ENCODE measurements around the gene TBPL2. TPM values are rescaled to one million over a fixed set of nuclear protein-coding genes. Genes with fewer than 3 reads are reported as not detected.

The TBPL2 gene
- total RNA-seq, 2 donors from 2014 or later, result not detected

DNA sequence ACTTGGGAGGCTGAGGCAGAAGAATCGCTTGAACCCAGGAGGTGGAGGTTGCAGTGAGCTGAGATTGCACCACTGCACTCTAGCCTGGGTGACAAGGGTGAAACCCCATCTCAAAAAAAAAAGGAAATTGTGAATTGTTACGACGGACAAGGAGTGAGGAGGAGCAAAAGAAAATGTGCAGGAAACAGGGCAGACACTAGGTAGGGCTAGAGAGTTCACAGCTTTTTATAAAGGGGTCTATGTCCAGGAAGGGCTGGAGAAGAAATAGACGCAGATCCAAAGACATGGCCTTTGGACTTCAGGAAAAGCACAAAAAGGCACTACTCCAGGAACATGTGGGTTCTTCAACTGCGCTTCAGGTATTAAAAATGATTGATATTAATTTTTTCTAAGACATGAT, 63.2 kb downstream of the TBPL2 start:
- 94% methylated on average over 5 of the region's 5 CpGs for WGBS
- H3K4me1 ChIP-seq (replicated peaks), result no peaks in the 10 kb centered on the region
- intact Hi-C loops (cut with DNase I), result no loop called here

DNA sequence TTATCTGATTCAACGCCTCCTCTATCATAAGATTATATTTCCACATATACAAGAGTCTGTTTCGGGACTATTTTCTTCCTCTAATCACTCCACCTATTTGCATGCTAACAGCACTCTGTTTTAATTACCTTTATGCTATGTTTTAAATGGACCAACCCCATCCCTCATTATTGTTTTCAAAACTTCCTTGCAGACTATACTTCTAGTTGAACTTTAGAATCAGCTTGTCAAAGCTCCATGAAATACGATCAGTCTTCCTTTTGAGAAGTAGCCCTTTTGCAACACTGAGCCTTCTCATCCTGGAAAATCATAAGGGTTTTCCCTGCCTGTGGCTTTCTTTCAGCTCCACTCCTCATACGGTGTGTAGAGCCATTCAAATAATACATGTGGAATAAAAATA, 65.6 kb downstream of the TBPL2 start:
- Histone ChIP-seq H3K4me3 (no peak overlapping the region), H3K36me3 (no peaks in the 10 kb centered on the region), H3K4me1 (replicated peaks) (no peaks in the 10 kb centered on the region), H3K27me3 (replicated peaks; ENCODE audit: insufficient read depth) (no peaks in the 10 kb centered on the region), H3K9me3 (no peaks in the 10 kb centered on the region), H3K27ac (no peak overlapping the region)
- no peak for DNase-seq (ENCODE audit: low spot score)
- TF ChIP-seq, protein P1, sequence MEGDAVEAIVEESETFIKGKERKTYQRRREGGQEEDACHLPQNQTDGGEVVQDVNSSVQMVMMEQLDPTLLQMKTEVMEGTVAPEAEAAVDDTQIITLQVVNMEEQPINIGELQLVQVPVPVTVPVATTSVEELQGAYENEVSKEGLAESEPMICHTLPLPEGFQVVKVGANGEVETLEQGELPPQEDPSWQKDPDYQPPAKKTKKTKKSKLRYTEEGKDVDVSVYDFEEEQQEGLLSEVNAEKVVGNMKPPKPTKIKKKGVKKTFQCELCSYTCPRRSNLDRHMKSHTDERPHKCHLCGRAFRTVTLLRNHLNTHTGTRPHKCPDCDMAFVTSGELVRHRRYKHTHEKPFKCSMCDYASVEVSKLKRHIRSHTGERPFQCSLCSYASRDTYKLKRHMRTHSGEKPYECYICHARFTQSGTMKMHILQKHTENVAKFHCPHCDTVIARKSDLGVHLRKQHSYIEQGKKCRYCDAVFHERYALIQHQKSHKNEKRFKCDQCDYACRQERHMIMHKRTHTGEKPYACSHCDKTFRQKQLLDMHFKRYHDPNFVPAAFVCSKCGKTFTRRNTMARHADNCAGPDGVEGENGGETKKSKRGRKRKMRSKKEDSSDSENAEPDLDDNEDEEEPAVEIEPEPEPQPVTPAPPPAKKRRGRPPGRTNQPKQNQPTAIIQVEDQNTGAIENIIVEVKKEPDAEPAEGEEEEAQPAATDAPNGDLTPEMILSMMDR (IDR thresholded peaks at IDR 0.05), result no peak
- TF ChIP-seq POLR2A (IDR thresholded peaks at IDR 0.05), result no peak
- no peak for TF ChIP-seq POLR2AphosphoS5 (IDR thresholded peaks at IDR 0.05)
- intact Hi-C loops (cut with DNase I), result no loop called here
- 94% methylated on average over 4 of the region's 4 CpGs for WGBS

More for the DNA sequence above, 63.2 kb downstream of the TBPL2 start:
- Histone ChIP-seq H3K4me3 (no peak overlapping the region), H3K36me3 (no peaks in the 10 kb centered on the region), H3K9me3 (no peaks in the 10 kb centered on the region), H3K27me3 (replicated peaks; ENCODE audit: insufficient read depth) (no peaks in the 10 kb centered on the region), H3K27ac (no peak overlapping the region)
- no peak for TF ChIP-seq POLR2AphosphoS5 (IDR thresholded peaks at IDR 0.05)
- TF ChIP-seq, protein P1 (IDR thresholded peaks at IDR 0.05), result no peak
- no peak for TF ChIP-seq POLR2A (IDR thresholded peaks at IDR 0.05)
- no peak for DNase-seq (ENCODE audit: low spot score)

DNA sequence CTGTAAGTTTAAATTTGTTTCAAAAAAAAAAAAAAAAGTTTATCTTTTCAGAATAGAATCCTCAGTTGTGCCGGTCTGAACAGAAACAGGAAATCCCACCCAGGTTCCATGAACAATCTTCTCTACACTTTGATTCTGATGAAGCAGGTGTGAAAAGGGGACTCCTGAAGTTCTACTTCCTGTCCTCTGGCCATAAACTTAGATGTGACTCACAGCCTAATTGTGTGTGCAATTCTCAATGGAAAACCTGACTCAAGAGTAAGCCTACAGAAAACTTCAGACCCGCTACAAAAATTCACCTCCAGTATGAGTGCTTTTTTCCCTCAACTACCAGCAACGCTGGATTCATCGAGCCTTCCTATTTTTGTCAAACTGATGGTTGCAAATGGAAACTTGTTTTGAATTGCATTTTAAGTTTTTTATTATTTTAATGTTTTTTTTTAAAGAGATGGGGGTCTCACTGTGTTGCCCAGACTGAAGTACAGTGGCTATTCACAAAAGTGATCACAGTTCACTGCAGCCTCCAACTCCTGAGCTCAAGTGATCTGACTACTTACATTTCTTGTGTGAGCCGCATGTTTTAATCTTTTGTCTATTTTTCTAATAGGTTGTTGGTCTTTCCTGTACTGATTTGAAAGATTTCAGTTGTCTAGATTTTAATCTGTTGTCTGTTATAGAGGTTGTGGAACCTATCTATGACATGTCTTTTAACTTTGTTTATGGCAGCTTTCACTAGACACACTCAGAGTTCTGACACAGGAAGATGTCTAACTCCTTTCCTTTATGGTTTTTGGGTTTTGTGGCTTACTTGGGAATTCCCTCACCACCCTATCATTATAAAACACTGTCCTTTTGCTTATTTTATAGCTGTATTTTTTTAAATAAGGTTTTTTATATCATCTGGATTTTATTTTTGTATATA, 66.4 kb downstream of the TBPL2 start:
- intact Hi-C loops (cut with DNase I), result no loop called here
- no peaks in the 10 kb centered on the region for H3K4me1 ChIP-seq (replicated peaks)
- H3K9me3 ChIP-seq, result no peaks in the 10 kb centered on the region
- 73% methylated on average over 5 of the region's 5 CpGs for WGBS
- no peak for TF ChIP-seq POLR2AphosphoS5 (IDR thresholded peaks at IDR 0.05)
- no peak for TF ChIP-seq POLR2A (IDR thresholded peaks at IDR 0.05)
- TF ChIP-seq, protein P1 (IDR thresholded peaks at IDR 0.05), result no peak
- no peak overlapping the region for H3K4me3 ChIP-seq
- DNase-seq (ENCODE audit: low spot score), result no peak
- H3K27ac ChIP-seq, result no peak overlapping the region
- H3K27me3 ChIP-seq (replicated peaks; ENCODE audit: insufficient read depth), result no peaks in the 10 kb centered on the region
- H3K36me3 ChIP-seq, result peaks cover 0 to 5% of the 10 kb centered on the region in 2 donors

DNA sequence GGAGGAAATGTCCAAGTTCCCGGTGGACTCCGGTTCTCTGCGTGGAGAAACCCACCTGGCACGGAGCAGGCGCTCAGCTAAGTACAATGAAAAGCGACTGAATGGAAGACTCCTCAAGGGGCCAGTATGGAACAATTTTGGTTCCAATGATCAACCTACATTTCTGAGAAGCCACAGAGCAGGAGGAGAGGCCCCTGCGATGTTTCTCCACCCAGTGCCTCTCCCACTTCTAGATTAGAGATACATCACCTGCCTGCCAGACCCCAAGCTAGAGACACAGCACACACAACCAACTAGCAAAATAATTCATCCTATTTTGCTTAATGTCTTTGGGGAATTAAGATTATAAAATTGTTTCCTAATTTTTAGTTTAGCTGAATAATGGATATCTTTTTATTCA, 67.6 kb downstream of the TBPL2 start:
- Histone ChIP-seq H3K4me1 (replicated peaks) (no peaks in the 10 kb centered on the region), H3K4me3 (no peak overlapping the region), H3K27ac (no peak overlapping the region), H3K27me3 (replicated peaks; ENCODE audit: insufficient read depth) (no peaks in the 10 kb centered on the region), H3K9me3 (no peaks in the 10 kb centered on the region), H3K36me3 (peaks cover 0 to 5% of the 10 kb centered on the region in 2 donors)
- DNase-seq (ENCODE audit: low spot score), result no peak
- WGBS, result 94% methylated on average over 7 of the region's 7 CpGs
- TF ChIP-seq POLR2A (IDR thresholded peaks at IDR 0.05) (no peak), POLR2AphosphoS5 (IDR thresholded peaks at IDR 0.05) (no peak)
- TF ChIP-seq, protein P1 (IDR thresholded peaks at IDR 0.05), result no peak
- intact Hi-C loops (cut with DNase I), result no loop called here

DNA sequence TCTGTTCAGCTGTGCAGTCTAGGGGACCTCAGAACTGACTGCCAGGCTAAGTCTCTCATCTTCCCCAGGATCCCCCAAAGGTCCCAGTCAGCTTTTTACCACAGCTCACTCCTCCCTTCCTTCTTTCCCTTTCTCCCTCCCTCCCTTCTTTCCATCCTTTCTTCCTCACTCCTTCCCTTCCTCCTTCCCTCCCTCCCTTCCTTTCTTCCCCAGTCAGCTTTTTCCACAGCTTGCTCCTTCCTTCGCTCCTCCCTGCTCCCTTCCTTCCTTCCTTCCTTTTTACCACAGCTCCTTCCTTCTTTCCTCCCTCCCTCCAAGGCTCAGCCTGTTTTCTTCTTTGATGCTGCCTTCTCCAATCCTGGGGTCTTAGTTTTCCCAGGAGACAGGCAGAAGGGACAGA, 68.0 kb downstream of the TBPL2 start:
- Histone ChIP-seq H3K36me3 (peaks cover 0 to 5% of the 10 kb centered on the region in 2 donors), H3K9me3 (no peaks in the 10 kb centered on the region), H3K27me3 (replicated peaks; ENCODE audit: insufficient read depth) (no peaks in the 10 kb centered on the region), H3K4me3 (no peak overlapping the region), H3K4me1 (replicated peaks) (no peaks in the 10 kb centered on the region), H3K27ac (no peak overlapping the region)
- 100% methylated on average over 1 of the region's 1 CpG for WGBS
- no peak for DNase-seq (ENCODE audit: low spot score)
- intact Hi-C loops (cut with DNase I), result no loop called here
- TF ChIP-seq, protein P1 (IDR thresholded peaks at IDR 0.05), result no peak
- TF ChIP-seq POLR2AphosphoS5 (IDR thresholded peaks at IDR 0.05) (no peak), POLR2A (IDR thresholded peaks at IDR 0.05) (no peak)
